GM12874 (cell line): ENCODE measurements around the gene MPP2.

Source experiments
- CTCF ChIP-seq: IDR thresholded peaks from 2 replicates; pipeline ENCODE4 v1.5.1; 2011; ENCODE audit warnings: low read depth, mild to moderate bottlenecking, control low read depth, low read length, moderate library complexity; ENCODE audit not compliant: insufficient read depth

The MPP2 gene

GRCh38 chr17:43834106-43834505 is 73.2 kb downstream of the MPP2 start:
- no peak for TF ChIP-seq CTCF

GRCh38 chr17:43832976-43833829 is 74.1 kb downstream of the MPP2 start, which contains the start of gene MPP3:
Gene MPP3, minus strand, starts transcription at chr17:43833146. Its CDS starts 1,240 bp downstream, at chr17:43831906.
- TF ChIP-seq CTCF: no peak

GRCh38 chr17:43832168-43832975 is 75.0 kb downstream of the MPP2 start:
- TF ChIP-seq CTCF: no peak

- TF ChIP-seq CTCF: no peak
These were observed 75.7 kb downstream of the MPP2 start for GRCh38 chr17:43831633-43832032.

GRCh38 chr17:43830510-43831140 is 76.7 kb downstream of the MPP2 start:
- no peak for TF ChIP-seq CTCF

GRCh38 chr17:43829738-43830137 is 77.6 kb downstream of the MPP2 start:
- no peak for TF ChIP-seq CTCF

- no peak for TF ChIP-seq CTCF
These were observed 79.7 kb downstream of the MPP2 start for GRCh38 chr17:43827596-43827995.
